Upper lobe of left lung (tissue), 6 donors: ENCODE data around the gene WNT5A. TPM values are rescaled to one million over a fixed set of nuclear protein-coding genes. Genes with fewer than 3 reads are reported as not detected.

Experiments used
- ATAC-seq, 2 donors: fragments of 200-7000 bp; cut with Tn5 transposase; one replicate each; pipeline ENCODE4 v1.9.1; 2022; ENCODE audit warnings: mild to moderate bottlenecking in 2 of 2, moderate library complexity in 2 of 2; ENCODE audit not compliant: low FRiP score in 2 of 2
- DNase-seq, 2 donors: peaks; one replicate each; pipeline ENCODE4 v3.0.0-alpha.2; 2019 to 2020
- H3K27ac ChIP-seq, 4 donors: fragments of 200-600 bp; sonication (generic); one replicate each; pipeline ENCODE4 v1.5.1; 2016 to 2019
- H3K27me3 ChIP-seq, 4 donors: fragments of 200-600 bp; sonication (generic); one replicate each; pipeline ENCODE4 v1.5.1; 2017 to 2019
- H3K36me3 ChIP-seq, 4 donors: fragments of 200-600 bp; sonication (generic); one replicate each; pipeline ENCODE4 v1.5.1; 2016 to 2019
- H3K4me1 ChIP-seq, 4 donors: fragments of 200-600 bp; sonication (generic); one replicate each; pipeline ENCODE4 v1.5.1; 2018 to 2019
- H3K4me3 ChIP-seq, 4 donors: fragments of 200-600 bp; sonication (generic); one replicate each; pipeline ENCODE4 v1.5.1; 2017 to 2019; ENCODE audit warnings: mild to moderate bottlenecking in 2 of 4, moderate library complexity in 1 of 4
- H3K9me3 ChIP-seq, 4 donors: fragments of 200-600 bp; sonication (generic); one replicate each; pipeline ENCODE4 v1.5.1; 2018 to 2019
- CTCF ChIP-seq, 6 experiments: fragments of 450-650 bp in 4 of 6; fragments of 200-600 bp in 2 of 6; sonication (generic) in 2 of 6; IDR thresholded peaks; one replicate each; pipeline ENCODE4 v1.5.1; 2016 to 2019; ENCODE audit warnings: antibody characterized with exemption in 6 of 6
- EP300 ChIP-seq, 4 donors: sonication (generic); formaldehyde crosslinking; IDR thresholded peaks; one replicate each; pipeline ENCODE4 v1.5.1; 2017; ENCODE audit warnings: antibody characterized with exemption in 4 of 4, control low read depth in 2 of 4
- POLR2A ChIP-seq, 4 donors: fragments of 450-650 bp; IDR thresholded peaks; one replicate each; pipeline ENCODE4 v1.5.1; 2016 to 2017; ENCODE audit warnings: antibody characterized with exemption in 4 of 4, mild to moderate bottlenecking in 2 of 4
- POLR2AphosphoS5 ChIP-seq, 2 donors: sonication (generic); formaldehyde crosslinking; IDR thresholded peaks; one replicate each; pipeline ENCODE4 v1.5.1; 2017; ENCODE audit warnings: antibody characterized with exemption in 2 of 2
- WGBS, 2 donors: methylation state at CpG; one replicate each; pipeline ENCODE4 v1.1.5; 2017 to 2018; 5-methylcytosine and 5-hydroxymethylcytosine counted together
- total RNA-seq, 6 donors: library from RNA; depleted of rRNA in 4 of 6; stranded (reverse); fragments of >200 nt in 4 of 6; gene quantifications; one replicate each; pipeline versions ENCODE4 v1.1.0 to v1.2.1, GENCODE V29; 2016 to 2021
- donor health status: DM: no; HTN: no; CAD: no; lungs with moderate emphysema.
- donor health status: DM: no; HTN: yes; CAD: no; lungs with severe emphysema.

The WNT5A gene
- total RNA-seq = 10 to 100 TPM; 22.1 to 36.2 (median 28.0) TPM

- DNase-seq (peak; percentile 30 to 91), ATAC-seq (peak in 1 of 2 donors; percentile 20)
- Histone ChIP-seq H3K27me3 (peaks cover 0 to 16% (median 3%) of the 10 kb centered on the region in 4 donors), H3K27ac (peak within 1 kb of the TSS; percentile 65 to 82 (median 78)), H3K9me3 (no peaks in the 10 kb centered on the region), H3K4me1 (peaks cover 19 to 58% (median 32%) of the 10 kb centered on the region in 4 donors), H3K4me3 (peak within 1 kb of the TSS; percentile 52 to 85 (median 67)), H3K36me3 (no peaks in the 10 kb centered on the region)
- WGBS, 2 donors = 1% methylated on average over 31 to 52 of the region's 52 CpGs
- TF ChIP-seq POLR2AphosphoS5 (IDR thresholded peaks at IDR 0.05) (no peak), POLR2A (IDR thresholded peaks at IDR 0.05) (no peak), CTCF (IDR thresholded peaks at IDR 0.05) (no peak), EP300 (IDR thresholded peaks at IDR 0.05) (no peak)
Observed at GRCh38 chr3:55486857-55487380, at the start of gene WNT5A. Gene WNT5A, minus strand, starts transcription at chr3:55487306. Its CDS starts 321 bp downstream, at chr3:55486985.

- DNase-seq (no peak), ATAC-seq (no peak)
- Histone ChIP-seq H3K27ac (no peak overlapping the region), H3K9me3 (no peaks in the 10 kb centered on the region), H3K36me3 (no peaks in the 10 kb centered on the region), H3K4me1 (no peaks in the 10 kb centered on the region), H3K27me3 (no peaks in the 10 kb centered on the region), H3K4me3 (no peak overlapping the region)
- WGBS, 2 donors = 69 to 76% methylated on average over 2 of the region's 2 CpGs
- no peak for TF ChIP-seq EP300 (IDR thresholded peaks at IDR 0.05)
- TF ChIP-seq POLR2A (IDR thresholded peaks at IDR 0.05) = no peak
- TF ChIP-seq POLR2AphosphoS5 (IDR thresholded peaks at IDR 0.05) = no peak
- no peak for TF ChIP-seq CTCF (IDR thresholded peaks at IDR 0.05)
Observed at GRCh38 chr3:55534876-55535275, 47.8 kb upstream of the WNT5A start.

- Histone ChIP-seq H3K9me3 (no peaks in the 10 kb centered on the region), H3K27ac (no peak overlapping the region), H3K27me3 (no peaks in the 10 kb centered on the region), H3K4me3 (no peak overlapping the region), H3K36me3 (no peaks in the 10 kb centered on the region), H3K4me1 (no peaks in the 10 kb centered on the region)
- 91 to 92% methylated on average over 3 of the region's 3 CpGs for WGBS, 2 donors
- ATAC-seq = no peak
- DNase-seq = no peak
- no peak for TF ChIP-seq POLR2AphosphoS5 (IDR thresholded peaks at IDR 0.05)
Observed at GRCh38 chr3:55532806-55533205, 45.7 kb upstream of the WNT5A start.

- no peaks in the 10 kb centered on the region for H3K4me1 ChIP-seq
- H3K36me3 ChIP-seq = no peaks in the 10 kb centered on the region
- TF ChIP-seq POLR2AphosphoS5 (IDR thresholded peaks at IDR 0.05) (no peak), CTCF (IDR thresholded peaks at IDR 0.05) (no peak), EP300 (IDR thresholded peaks at IDR 0.05) (no peak)
- DNase-seq (no peak), ATAC-seq (no peak)
- no peaks in the 10 kb centered on the region for H3K27me3 ChIP-seq
- no peak overlapping the region for H3K4me3 ChIP-seq
- H3K27ac ChIP-seq = no peak overlapping the region
- no peaks in the 10 kb centered on the region for H3K9me3 ChIP-seq
- 22 to 60% methylated on average over 1 of the region's 1 CpG for WGBS, 2 donors
Observed at GRCh38 chr3:55531321-55531720, 44.2 kb upstream of the WNT5A start.

- 90 to 93% methylated on average over 4 of the region's 4 CpGs for WGBS, 2 donors
- no peak overlapping the region for H3K4me3 ChIP-seq
- DNase-seq (no peak), ATAC-seq (no peak)
- TF ChIP-seq EP300 (IDR thresholded peaks at IDR 0.05) (no peak), POLR2A (IDR thresholded peaks at IDR 0.05) (no peak), CTCF (IDR thresholded peaks at IDR 0.05) (no peak), POLR2AphosphoS5 (IDR thresholded peaks at IDR 0.05) (no peak)
- no peak overlapping the region for H3K27ac ChIP-seq
- no peaks in the 10 kb centered on the region for H3K27me3 ChIP-seq
- H3K36me3 ChIP-seq = no peaks in the 10 kb centered on the region
- no peaks in the 10 kb centered on the region for H3K9me3 ChIP-seq
- H3K4me1 ChIP-seq = no peaks in the 10 kb centered on the region
Observed at GRCh38 chr3:55527361-55527760, 40.3 kb upstream of the WNT5A start.
